GM12873 (cell line): ENCODE data around the gene OSER1.

Experiments
- CTCF ChIP-seq: IDR thresholded peaks from 2 replicates; pipeline ENCODE4 v1.5.1; 2012; ENCODE audit warnings: low read depth, mild to moderate bottlenecking, moderate library complexity, low read length, control low read depth; ENCODE audit not compliant: insufficient read depth; ENCODE audit errors: missing control alignments

OSER1 gene

GRCh38 chr20:44206132-44206531 lies 4.4 kb downstream of the OSER1 start:
- TF ChIP-seq CTCF = no peak

GRCh38 chr20:44204832-44205215 lies 5.7 kb downstream of the OSER1 start:
- no peak for TF ChIP-seq CTCF

- no peak for TF ChIP-seq CTCF
Measured at GRCh38 chr20:44204156-44204831, 6.3 kb downstream of the OSER1 start.

GRCh38 chr20:44203161-44203560 lies 7.4 kb downstream of the OSER1 start:
- no peak for TF ChIP-seq CTCF

- TF ChIP-seq CTCF = no peak
Measured at GRCh38 chr20:44200983-44201382, 9.6 kb downstream of the OSER1 start.

GRCh38 chr20:44200371-44200770 lies 10.2 kb downstream of the OSER1 start:
- TF ChIP-seq CTCF = no peak

GRCh38 chr20:44199877-44200276 lies 10.7 kb downstream of the OSER1 start:
- TF ChIP-seq CTCF = no peak

GRCh38 chr20:44198872-44199271 lies 11.7 kb downstream of the OSER1 start:
- TF ChIP-seq CTCF = no peak
